CD14-positive monocyte (primary cell): Measurements from ENCODE around the gene TEC. TPM values are rescaled to one million over a fixed set of nuclear protein-coding genes. Genes with fewer than 3 reads are reported as not detected.

Experiments used
- DNase-seq, 3 donors: peaks; one replicate each; pipeline ENCODE4 v3.0.0-alpha.2; 2011 to 2022
- H2AFZ ChIP-seq: 2 replicates; pipeline ENCODE4 v1.6.0; 2012; ENCODE audit warnings: mild to moderate bottlenecking, low read depth, low read length, inconsistent platforms; ENCODE audit not compliant: insufficient read depth, poor library complexity, severe bottlenecking
- H3K27ac ChIP-seq, 2 donors: 1 replicate in 1 of 2; 2 replicates in 1 of 2; pipeline ENCODE4 v1.5.1; 2012 to 2013; ENCODE audit warnings: low read length in 2 of 2, control low read depth in 1 of 2, inconsistent platforms in 1 of 2, low read depth in 1 of 2, mild to moderate bottlenecking in 1 of 2
- H3K27me3 ChIP-seq, 2 donors: one replicate each; pipeline versions ENCODE4 v1.6.0 to v1.6.1; 2011 to 2013; ENCODE audit warnings: low read length in 2 of 2; ENCODE audit not compliant: control insufficient read depth in 2 of 2, insufficient read depth in 2 of 2
- H3K36me3 ChIP-seq, 2 donors: replicated peaks in 1 of 2; 1 replicate in 1 of 2; 2 replicates in 1 of 2; pipeline versions ENCODE4 v1.5.1 to v1.6.1; 2012 to 2013; ENCODE audit warnings: low read length in 2 of 2, control low read depth in 1 of 2, inconsistent platforms in 1 of 2, mild to moderate bottlenecking in 1 of 2; ENCODE audit not compliant: insufficient read depth in 2 of 2, control insufficient read depth in 1 of 2
- H3K4me1 ChIP-seq, 2 donors: 1 replicate in 1 of 2; 2 replicates in 1 of 2; pipeline versions ENCODE4 v1.5.1 to v1.6.1; 2012 to 2013; ENCODE audit warnings: low read length in 2 of 2, control low read depth in 1 of 2, inconsistent platforms in 1 of 2, mild to moderate bottlenecking in 1 of 2, moderate library complexity in 1 of 2; ENCODE audit not compliant: insufficient read depth in 2 of 2, control insufficient read depth in 1 of 2
- H3K4me2 ChIP-seq: replicated peaks from 2 replicates; pipeline ENCODE3; 2012; ENCODE audit warnings: low read length, moderate library complexity, mild to moderate bottlenecking; ENCODE audit not compliant: poor library complexity, severe bottlenecking; ENCODE audit errors: extremely low read depth
- H3K4me3 ChIP-seq, 3 experiments: fragments of 200-600 bp in 1 of 3; sonication (generic) in 1 of 3; replicated peaks in 1 of 3; 1 replicate in 2 of 3; 2 replicates in 1 of 3; pipeline ENCODE4 v1.5.1; 2011 to 2013; ENCODE audit warnings: low read length in 3 of 3, mild to moderate bottlenecking in 3 of 3, control low read depth in 2 of 3, low read depth in 2 of 3, inconsistent platforms in 1 of 3, moderate library complexity in 1 of 3
- H3K79me2 ChIP-seq: 2 replicates; pipeline ENCODE4 v1.6.0; 2012; ENCODE audit warnings: mild to moderate bottlenecking, control low read depth, inconsistent platforms, low read length, moderate library complexity; ENCODE audit not compliant: insufficient read depth
- H3K9ac ChIP-seq: 2 replicates; pipeline ENCODE4 v1.6.0; 2017; ENCODE audit warnings: low read length, mild to moderate bottlenecking; ENCODE audit not compliant: insufficient read depth, poor library complexity, severe bottlenecking
- H3K9me3 ChIP-seq, 2 donors: replicated peaks in 1 of 2; 1 replicate in 1 of 2; 2 replicates in 1 of 2; pipeline versions ENCODE4 v1.5.1 to v1.6.1; 2012 to 2013; ENCODE audit warnings: low read length in 2 of 2, control low read depth in 1 of 2; ENCODE audit not compliant: control insufficient read depth in 1 of 2, insufficient read depth in 1 of 2
- H4K20me1 ChIP-seq: 2 replicates; pipeline ENCODE4 v1.6.0; 2012; ENCODE audit warnings: mild to moderate bottlenecking, low read length, control low read depth, moderate library complexity; ENCODE audit not compliant: insufficient read depth
- H3K27ac Mint-ChIP-seq, 7 donors: one replicate each; pipeline ENCODE4 v1.8.0; 2020; ENCODE audit warnings: mild to moderate bottlenecking in 7 of 7, mixed read lengths in 7 of 7, moderate library complexity in 6 of 7, inconsistent platforms in 2 of 7
- H3K27me3 Mint-ChIP-seq, 3 donors: one replicate each; pipeline ENCODE4 v1.8.0; 2021 to 2022; ENCODE audit warnings: low read depth in 3 of 3, mild to moderate bottlenecking in 3 of 3, mixed read lengths in 3 of 3, moderate library complexity in 3 of 3, inconsistent platforms in 1 of 3
- H3K36me3 Mint-ChIP-seq, 2 donors: one replicate each; pipeline ENCODE4 v1.8.0; 2020; ENCODE audit warnings: mixed read lengths in 2 of 2, inconsistent platforms in 1 of 2, mild to moderate bottlenecking in 1 of 2
- H3K4me1 Mint-ChIP-seq: one replicate; pipeline ENCODE4 v1.8.0; 2020; ENCODE audit warnings: mild to moderate bottlenecking, mixed read lengths
- H3K4me3 Mint-ChIP-seq, 2 donors: one replicate each; pipeline ENCODE4 v1.8.0; 2020; ENCODE audit warnings: mild to moderate bottlenecking in 2 of 2, mixed read lengths in 2 of 2, moderate library complexity in 1 of 2
- H3K9me3 Mint-ChIP-seq, 7 donors: one replicate each; pipeline ENCODE4 v1.8.0; 2020 to 2022; ENCODE audit warnings: mixed read lengths in 7 of 7, mild to moderate bottlenecking in 6 of 7, moderate library complexity in 6 of 7, inconsistent platforms in 2 of 7
- CTCF ChIP-seq: fragments of 200-600 bp; IDR thresholded peaks from one replicate; pipeline ENCODE4 v1.8.0; 2022; ENCODE audit warnings: antibody characterized with exemption, mild to moderate bottlenecking
- WGBS: methylation state at CpG from one replicate; pipeline ENCODE4 v1.1.5; 2013; ENCODE audit warnings: missing lambda C conversion rate; ENCODE audit not compliant: insufficient coverage; 5-methylcytosine and 5-hydroxymethylcytosine counted together
- intact Hi-C, 2 donors: fragments of 100-400 bp; cut with micrococcal nuclease; formaldehyde crosslinking; loops; one replicate each; pipeline versions ENCODE4 v1.15.0 to v1.15.1; 2023
- polyA plus RNA-seq, 3 donors: library from polyadenylated mRNA; depleted of rRNA in 1 of 3; unstranded in 2 of 3; stranded (reverse) in 1 of 3; fragments of 300-500 nt in 2 of 3; fragments of >200 nt in 1 of 3; fragmentation: Illumina TruSeq in 2 of 3; gene quantifications; 1 replicate in 2 of 3; 2 replicates in 1 of 3; pipeline ENCODE4 v1.2.3, GENCODE V29; 2012 to 2021

The TEC gene
- polyA plus RNA-seq, 3 donors = 0.30 to 2.5 (median 0.73) TPM

- Mint-ChIP-seq H3K4me3 (no peak overlapping the region), H3K4me1 (peaks cover 58% of the 10 kb centered on the region), H3K27me3 (no peaks in the 10 kb centered on the region), H3K9me3 (no peaks in the 10 kb centered on the region), H3K27ac (no peak overlapping the region), H3K36me3 (peaks cover 0 to 3% of the 10 kb centered on the region in 2 donors)
- Histone ChIP-seq H2AFZ (no peak overlapping the region), H3K9ac (no peak overlapping the region), H4K20me1 (no peaks in the 10 kb centered on the region), H3K9me3 (no peaks in the 10 kb centered on the region), H3K36me3 (no peaks in the 10 kb centered on the region), H3K79me2 (peaks cover 93% of the 10 kb centered on the region), H3K4me1 (peaks cover 28 to 36% of the 10 kb centered on the region in 2 donors), H3K27me3 (no peaks in the 10 kb centered on the region), H3K27ac (no peak overlapping the region), H3K4me3 (no peak overlapping the region), H3K4me2 (no peak overlapping the region)
- intact Hi-C loops = no loop called here
- DNase-seq = no peak
- no peak for TF ChIP-seq CTCF
- no CpG with 5 or more reads among the region's 1 CpG for WGBS
These were observed 27.0 kb downstream of the TEC start for GRCh38 chr4:48242511-48243195.

GRCh38 chr4:48241731-48242130, 27.9 kb downstream of the TEC start:
- H3K9ac ChIP-seq = no peak overlapping the region
- no CpG with 5 or more reads among the region's 2 CpGs for WGBS
- intact Hi-C loops = no loop called here
- DNase-seq = no peak
- no peak for TF ChIP-seq CTCF
- peaks cover 0 to 3% of the 10 kb centered on the region in 2 donors for H3K36me3 Mint-ChIP-seq
- peaks cover 21 to 27% of the 10 kb centered on the region in 2 donors for H3K4me1 ChIP-seq
- H3K27me3 ChIP-seq = no peaks in the 10 kb centered on the region
- no peaks in the 10 kb centered on the region for H3K9me3 ChIP-seq
- H3K27ac Mint-ChIP-seq = no peak overlapping the region
- H3K4me3 Mint-ChIP-seq = no peak overlapping the region
- H3K4me1 Mint-ChIP-seq = peaks cover 54% of the 10 kb centered on the region
- peaks cover 97% of the 10 kb centered on the region for H3K79me2 ChIP-seq
- H3K27ac ChIP-seq = no peak overlapping the region
- no peak overlapping the region for H2AFZ ChIP-seq
- no peaks in the 10 kb centered on the region for H3K27me3 Mint-ChIP-seq
- H3K4me2 ChIP-seq = no peak overlapping the region
- H4K20me1 ChIP-seq = no peaks in the 10 kb centered on the region
- no peaks in the 10 kb centered on the region for H3K36me3 ChIP-seq
- H3K9me3 Mint-ChIP-seq = no peaks in the 10 kb centered on the region
- no peak overlapping the region for H3K4me3 ChIP-seq
